Ovary (tissue), 9 donors: ENCODE data around the gene TULP4. TPM values are rescaled to one million over a fixed set of nuclear protein-coding genes. Genes with fewer than 3 reads are reported as not detected.
A peak's percentile ranks its signal among the peaks of the same experiment; 100 is the strongest.

Experiments used
- DNase-seq, 5 donors: peaks; one replicate each; pipeline ENCODE4 v3.0.0-alpha.2; 2019 to 2020
- H3K27ac ChIP-seq, 2 donors: fragments of 200-600 bp; one replicate each; pipeline versions ENCODE4 v1.5.1 to v1.8.0; 2019 to 2022
- H3K27me3 ChIP-seq: fragments of 200-600 bp; one replicate; pipeline ENCODE4 v1.8.0; 2022
- H3K36me3 ChIP-seq: fragments of 200-600 bp; sonication (generic); one replicate; pipeline ENCODE4 v1.5.1; 2019
- H3K4me1 ChIP-seq: one replicate; pipeline ENCODE4 v1.8.1; 2013; ENCODE audit warnings: mild to moderate bottlenecking, moderate library complexity; ENCODE audit not compliant: insufficient read depth
- H3K4me3 ChIP-seq: fragments of 200-600 bp; sonication (generic); one replicate; pipeline ENCODE4 v1.5.1; 2017
- H3K9me3 ChIP-seq, 2 donors: fragments of 200-600 bp in 1 of 2; sonication (generic) in 1 of 2; one replicate each; pipeline versions ENCODE4 v1.5.1 to v1.8.1; 2013 to 2019; ENCODE audit warnings: mild to moderate bottlenecking in 1 of 2, moderate library complexity in 1 of 2
- EP300 ChIP-seq: sonication (generic); formaldehyde crosslinking; IDR thresholded peaks from one replicate; pipeline ENCODE4 v1.6.1; 2017; ENCODE audit warnings: antibody characterized with exemption
- POLR2A ChIP-seq: fragments of 450-650 bp; IDR thresholded peaks from one replicate; pipeline ENCODE4 v1.6.1; 2017; ENCODE audit warnings: antibody characterized with exemption, mild to moderate bottlenecking, moderate library complexity
- WGBS, 3 donors: extraction: QIAGEN DNeasy Blood & Tissue Kit in 1 of 3; methylation state at CpG; one replicate each; pipeline versions ENCODE4 v1.1.5 to v1.1.7; 2013 to 2017; 5-methylcytosine and 5-hydroxymethylcytosine counted together
- intact Hi-C, 4 donors: fragments of 100-400 bp; cut with DNase I; formaldehyde crosslinking; loops; one replicate each; pipeline versions ENCODE4 v1.11.0 to v1.15.1; 2022 to 2023
- polyA plus RNA-seq, 2 donors: library from polyadenylated mRNA; stranded (reverse); fragments of 200-250 nt in 1 of 2; fragments of 350-450 nt in 1 of 2; fragmentation: Illumina TruSeq in 1 of 2; extraction: RNeasy Lipid Tissue Mini Kit (QIAGEN cat#74804) in 1 of 2; gene quantifications; one replicate each; pipeline ENCODE4 v1.2.3, GENCODE V29; 2013 to 2014
- total RNA-seq, 7 donors: library from RNA; depleted of rRNA in 2 of 7; stranded (reverse); fragments of >200 nt in 2 of 7; fragmentation: NEBNext Ultra II Directional in 3 of 7; extraction: Animal tissue kit (Norgen Biotek cat#: 25700) in 3 of 7; gene quantifications; one replicate each; pipeline versions ENCODE4 v1.1.0 to v1.2.4, GENCODE V29; 2016 to 2023
- TF ChIP-seq, protein P1 (sequence below), 3 donors: fragments of 450-650 bp in 2 of 3; fragments of 200-600 bp in 1 of 3; IDR thresholded peaks; one replicate each; pipeline versions ENCODE4 v1.5.1 to v1.8.0; 2016 to 2022; ENCODE audit warnings: antibody characterized with exemption in 3 of 3, mild to moderate bottlenecking in 1 of 3
- donor health status: DM: no; HTN: no; CAD: no; lungs with moderate emphysema.
- donor health status: DM: no; HTN: no; CAD: no.
- donor health status: Bipolar disorder and iron deficiency.
- donor health status: DM: yes; HTN: yes; CAD: no.
- donor health status: DM: no; HTN: no; CAD: no.
- donor health status: DM: yes; HTN: yes; CAD: no.

The TULP4 gene
- total and polyA plus RNA-seq, 9 donors: 7.5 to 152 (median 92.6) TPM

DNA sequence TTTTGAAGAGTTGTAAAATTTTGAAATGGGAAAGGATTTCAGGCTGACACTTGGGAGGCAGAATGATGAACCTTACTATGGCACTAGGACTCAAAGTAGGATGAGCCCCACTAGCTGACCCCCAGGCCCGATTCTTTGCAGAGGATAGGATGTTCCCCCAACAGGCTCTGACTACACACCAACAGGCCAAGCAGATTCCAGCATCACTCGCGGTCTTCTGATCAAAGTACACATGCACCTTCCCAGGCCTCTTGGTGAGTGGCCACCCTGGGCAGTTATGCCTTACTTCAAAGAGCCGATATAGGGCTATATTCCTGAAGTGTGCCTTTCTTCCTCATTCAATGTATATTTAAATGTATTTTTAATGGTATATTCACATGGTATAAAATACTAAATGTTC is 130.0 kb downstream of the TULP4 start:
- Histone ChIP-seq H3K27ac (peak overlapping the region in 1 of 2 donors; percentile 32), H3K4me1 (peaks cover 10% of the 10 kb centered on the region), H3K36me3 (no peaks in the 10 kb centered on the region), H3K27me3 (no peaks in the 10 kb centered on the region), H3K4me3 (no peak overlapping the region), H3K9me3 (no peaks in the 10 kb centered on the region)
- TF ChIP-seq, protein P1, sequence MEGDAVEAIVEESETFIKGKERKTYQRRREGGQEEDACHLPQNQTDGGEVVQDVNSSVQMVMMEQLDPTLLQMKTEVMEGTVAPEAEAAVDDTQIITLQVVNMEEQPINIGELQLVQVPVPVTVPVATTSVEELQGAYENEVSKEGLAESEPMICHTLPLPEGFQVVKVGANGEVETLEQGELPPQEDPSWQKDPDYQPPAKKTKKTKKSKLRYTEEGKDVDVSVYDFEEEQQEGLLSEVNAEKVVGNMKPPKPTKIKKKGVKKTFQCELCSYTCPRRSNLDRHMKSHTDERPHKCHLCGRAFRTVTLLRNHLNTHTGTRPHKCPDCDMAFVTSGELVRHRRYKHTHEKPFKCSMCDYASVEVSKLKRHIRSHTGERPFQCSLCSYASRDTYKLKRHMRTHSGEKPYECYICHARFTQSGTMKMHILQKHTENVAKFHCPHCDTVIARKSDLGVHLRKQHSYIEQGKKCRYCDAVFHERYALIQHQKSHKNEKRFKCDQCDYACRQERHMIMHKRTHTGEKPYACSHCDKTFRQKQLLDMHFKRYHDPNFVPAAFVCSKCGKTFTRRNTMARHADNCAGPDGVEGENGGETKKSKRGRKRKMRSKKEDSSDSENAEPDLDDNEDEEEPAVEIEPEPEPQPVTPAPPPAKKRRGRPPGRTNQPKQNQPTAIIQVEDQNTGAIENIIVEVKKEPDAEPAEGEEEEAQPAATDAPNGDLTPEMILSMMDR (IDR thresholded peaks at IDR 0.05): no peak
- TF ChIP-seq POLR2A (no peak), EP300 (no peak)
- 61 to 83% (median 66%) methylated on average over 4 of the region's 4 CpGs for WGBS, 3 donors
- DNase-seq: no peak
- intact Hi-C loops: no loop called here

DNA sequence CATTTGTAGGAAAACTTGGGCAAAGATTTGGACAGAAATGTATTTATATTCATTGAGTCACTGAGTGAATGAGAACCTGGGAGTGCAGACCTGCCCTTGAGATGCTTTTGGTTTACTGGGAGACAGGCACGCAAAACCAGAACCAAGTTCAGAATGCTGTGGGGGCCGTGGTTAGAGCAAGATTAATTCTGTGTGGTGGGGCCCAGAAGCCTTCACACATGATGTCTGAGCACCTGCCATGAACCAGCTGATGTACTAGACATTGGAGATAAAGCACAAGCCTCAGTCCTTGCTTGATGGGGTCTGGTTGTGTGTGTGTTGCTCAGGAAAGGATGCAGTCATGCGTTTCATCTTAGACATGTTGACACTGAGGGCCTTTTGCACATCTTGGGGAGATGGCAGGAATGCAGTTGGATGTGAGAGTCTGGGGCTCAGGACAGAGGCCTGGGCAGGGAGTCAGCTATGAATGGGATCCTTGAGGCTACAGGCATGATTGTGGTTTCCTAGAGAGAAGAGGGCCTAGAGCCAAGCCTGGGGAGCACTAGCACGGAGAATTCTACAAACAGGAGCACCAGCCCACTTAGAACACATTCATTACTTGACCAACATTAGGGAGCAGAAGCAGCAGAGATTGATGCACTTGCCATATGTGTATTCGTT is 133.3 kb downstream of the TULP4 start:
- Histone ChIP-seq H3K27ac (no peak overlapping the region), H3K4me3 (no peak overlapping the region), H3K4me1 (peaks cover 10% of the 10 kb centered on the region), H3K27me3 (no peaks in the 10 kb centered on the region), H3K36me3 (no peaks in the 10 kb centered on the region), H3K9me3 (no peaks in the 10 kb centered on the region)
- WGBS, 3 donors: 83 to 89% (median 85%) methylated on average over 5 of the region's 5 CpGs
- intact Hi-C loops: no loop called here
- DNase-seq: no peak
- no peak for TF ChIP-seq POLR2A
- TF ChIP-seq, protein P1 (IDR thresholded peaks at IDR 0.05): no peak
- TF ChIP-seq EP300: no peak

DNA sequence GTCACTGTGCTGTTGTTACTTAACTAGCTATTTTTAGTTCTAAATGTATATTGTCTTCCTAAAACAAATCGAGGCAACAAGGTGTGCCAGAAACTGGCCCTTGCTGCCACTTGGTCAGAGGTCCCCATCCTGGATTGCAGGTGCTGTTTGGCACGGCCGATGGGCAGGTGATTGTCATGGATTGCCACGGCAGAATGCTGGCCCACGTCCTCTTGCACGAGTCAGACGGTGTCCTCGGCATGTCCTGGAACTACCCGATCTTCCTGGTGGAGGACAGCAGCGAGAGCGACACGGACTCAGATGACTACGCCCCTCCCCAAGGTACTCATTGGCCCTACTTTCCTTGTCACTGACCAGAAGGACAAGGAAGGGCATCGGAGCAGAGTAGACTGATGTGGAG is 136.6 kb downstream of the TULP4 start:
- Histone ChIP-seq H3K27ac (no peak overlapping the region), H3K4me3 (no peak overlapping the region), H3K9me3 (no peaks in the 10 kb centered on the region), H3K4me1 (no peaks in the 10 kb centered on the region), H3K36me3 (no peaks in the 10 kb centered on the region), H3K27me3 (no peaks in the 10 kb centered on the region)
- WGBS, 3 donors: 91 to 97% (median 92%) methylated on average over 14 of the region's 14 CpGs
- DNase-seq: no peak
- no peak for TF ChIP-seq POLR2A
- TF ChIP-seq, protein P1 (IDR thresholded peaks at IDR 0.05): no peak
- no peak for TF ChIP-seq EP300
- intact Hi-C loops: no loop called here

DNA sequence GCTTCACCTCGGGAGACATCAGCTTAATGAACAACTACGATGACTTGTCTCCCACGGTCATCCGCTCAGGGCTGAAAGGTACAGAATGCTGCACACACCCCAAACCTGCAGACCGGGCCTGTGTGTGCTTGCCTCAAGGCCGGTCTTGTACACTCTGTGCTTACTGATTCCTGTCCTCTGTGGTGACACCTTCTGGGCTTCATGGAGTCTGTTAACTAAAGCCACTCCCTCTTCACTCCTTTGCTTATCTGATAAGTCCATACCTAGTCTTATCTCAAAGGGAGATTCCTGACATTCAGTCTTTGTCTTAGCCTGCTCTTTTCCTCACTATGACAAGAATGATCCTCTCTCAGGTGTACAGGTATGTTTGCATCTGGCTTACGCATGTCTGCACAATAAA is 139.9 kb downstream of the TULP4 start:
- 93 to 94% (median 94%) methylated on average over 7 of the region's 7 CpGs for WGBS, 3 donors
- no peak overlapping the region for H3K4me3 ChIP-seq
- H3K4me1 ChIP-seq: no peaks in the 10 kb centered on the region
- H3K27me3 ChIP-seq: no peaks in the 10 kb centered on the region
- no peaks in the 10 kb centered on the region for H3K9me3 ChIP-seq
- intact Hi-C loops: no loop called here
- H3K27ac ChIP-seq: no peak overlapping the region
- H3K36me3 ChIP-seq: no peaks in the 10 kb centered on the region
- DNase-seq: no peak
- TF ChIP-seq POLR2A (no peak), EP300 (no peak)
- TF ChIP-seq, protein P1 (IDR thresholded peaks at IDR 0.05): no peak
